Measurements from ENCODE around the gene TRIM56. TPM values are rescaled to one million over a fixed set of nuclear protein-coding genes. Genes with fewer than 3 reads are reported as not detected.
A peak's percentile ranks its signal among the peaks of the same experiment; 100 is the strongest.
"Not testable (repeated sequence)": the region's sequence is repeated elsewhere in the genome, so short reads cannot be mapped to it uniquely, and the experiment has no call there.

TRIM56 gene, protein sequence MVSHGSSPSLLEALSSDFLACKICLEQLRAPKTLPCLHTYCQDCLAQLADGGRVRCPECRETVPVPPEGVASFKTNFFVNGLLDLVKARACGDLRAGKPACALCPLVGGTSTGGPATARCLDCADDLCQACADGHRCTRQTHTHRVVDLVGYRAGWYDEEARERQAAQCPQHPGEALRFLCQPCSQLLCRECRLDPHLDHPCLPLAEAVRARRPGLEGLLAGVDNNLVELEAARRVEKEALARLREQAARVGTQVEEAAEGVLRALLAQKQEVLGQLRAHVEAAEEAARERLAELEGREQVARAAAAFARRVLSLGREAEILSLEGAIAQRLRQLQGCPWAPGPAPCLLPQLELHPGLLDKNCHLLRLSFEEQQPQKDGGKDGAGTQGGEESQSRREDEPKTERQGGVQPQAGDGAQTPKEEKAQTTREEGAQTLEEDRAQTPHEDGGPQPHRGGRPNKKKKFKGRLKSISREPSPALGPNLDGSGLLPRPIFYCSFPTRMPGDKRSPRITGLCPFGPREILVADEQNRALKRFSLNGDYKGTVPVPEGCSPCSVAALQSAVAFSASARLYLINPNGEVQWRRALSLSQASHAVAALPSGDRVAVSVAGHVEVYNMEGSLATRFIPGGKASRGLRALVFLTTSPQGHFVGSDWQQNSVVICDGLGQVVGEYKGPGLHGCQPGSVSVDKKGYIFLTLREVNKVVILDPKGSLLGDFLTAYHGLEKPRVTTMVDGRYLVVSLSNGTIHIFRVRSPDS
- total RNA-seq (10 to 100 TPM; 47.2 to 80.9 (median 77.4) TPM), total RNA-seq (57.9 to 289 (median 126) reads per million in 29 experiments)
- total RNA-seq (2013), result 33.1 TPM

DNA sequence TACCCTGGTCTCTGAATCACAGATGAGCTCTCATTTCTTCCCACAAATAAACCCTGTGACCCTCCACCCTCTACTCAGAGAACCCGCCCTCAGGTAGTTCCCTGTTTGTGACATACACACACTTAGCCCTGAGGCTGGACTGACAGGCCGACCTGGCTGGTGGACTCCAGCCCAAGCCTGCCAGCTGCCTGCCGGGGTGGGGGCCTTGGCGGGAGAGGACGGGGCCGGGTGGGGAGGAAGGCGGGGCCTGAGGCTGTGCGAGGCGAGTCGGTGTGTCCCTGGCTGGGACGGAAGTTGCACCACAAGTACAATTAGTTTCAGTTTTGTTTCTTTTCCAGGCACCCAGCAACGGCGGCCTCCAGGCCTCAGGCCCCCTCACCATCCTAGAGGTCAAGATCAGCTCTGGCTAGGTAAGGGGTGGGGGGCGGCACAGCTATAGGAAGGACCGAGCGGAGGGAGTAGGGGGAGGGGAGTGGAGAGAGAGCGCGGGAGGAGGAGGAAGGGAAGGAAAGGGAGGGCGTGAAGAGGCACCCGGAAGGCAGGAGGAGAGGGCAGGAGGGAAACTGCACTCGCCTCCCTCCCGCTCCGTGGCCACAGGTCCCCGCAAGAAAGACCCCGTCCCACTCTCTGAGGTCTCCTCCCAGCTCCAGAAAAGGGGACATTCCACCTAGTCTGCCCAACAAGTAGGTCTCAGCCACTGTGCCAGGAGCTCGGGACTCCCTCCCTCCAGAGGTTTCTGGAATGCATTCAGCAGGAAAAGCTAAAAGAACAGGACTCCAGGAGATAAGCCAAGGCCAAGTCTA, at the start of gene TRIM56:
TSS of gene TRIM56 (plus strand) at position 320 of the 803 bp plus-strand sequence. CDS start 1,832 bp downstream, outside the sequence.
- peaks cover 5% of the 10 kb centered on the region for H3K36me3 Mint-ChIP-seq
- no peaks in the 10 kb centered on the region for H3K27me3 Mint-ChIP-seq
- ChIA-PET CTCF (interaction anchor here (0.5 to 0.9 kb wide), 4 partner anchors 8 to 1204 kb away, joined by 3 to 4 read pairs (median 3); no protein-coding TSS in a partner anchor), POLR2A (interaction anchor here in 1 of 2 donors (0.5 kb wide), 1 partner anchor 249 kb away, joined by 3 read pairs; no protein-coding TSS in a partner anchor)
- H3K4me1 Mint-ChIP-seq, result peaks cover 8 to 44% (median 35%) of the 10 kb centered on the region in 3 donors
- Histone ChIP-seq H3K4me1 (ENCODE audit: control insufficient read depth in 1 of 2, extremely low read depth in 1 of 2, insufficient read depth in 2 of 2, low read length in 2 of 2) (peaks cover 11 to 54% of the 10 kb centered on the region in 2 experiments), H3K4me3 (ENCODE audit: control insufficient read depth in 1 of 2, extremely low read depth in 1 of 2, low read length in 1 of 2) (peak within 1 kb of the TSS; percentile 93 to 98), H3K27ac (ENCODE audit: low read length) (peak within 1 kb of the TSS; percentile 87), H3K36me3 (ENCODE audit: control insufficient read depth in 2 of 2, extremely low read depth in 1 of 2, insufficient read depth in 1 of 2, low read length in 1 of 2) (peaks cover 19 to 30% of the 10 kb centered on the region in 2 donors), H3K27me3 (replicated peaks in 1 of 2; ENCODE audit: control insufficient read depth in 2 of 2, extremely low read depth in 1 of 2, insufficient read depth in 2 of 2, low read length in 1 of 2) (no peaks in the 10 kb centered on the region), H3K9me3 (no peaks in the 10 kb centered on the region)
- peak within 1 kb of the TSS; percentile 99 for H3K27ac Mint-ChIP-seq
- peak; percentile 94 to 96 (median 96) for ATAC-seq (replicated peaks in 1 of 4)
- H3K9me3 Mint-ChIP-seq, result no peaks in the 10 kb centered on the region
- H3K4me3 Mint-ChIP-seq, result peak within 1 kb of the TSS; percentile 95 to 98 (median 97)
- WGBS (ENCODE audit: insufficient coverage), result 2% methylated on average over 4 of the region's 26 CpGs
- DNase-seq, result peak; percentile 52 to 84 (median 71)

DNA sequence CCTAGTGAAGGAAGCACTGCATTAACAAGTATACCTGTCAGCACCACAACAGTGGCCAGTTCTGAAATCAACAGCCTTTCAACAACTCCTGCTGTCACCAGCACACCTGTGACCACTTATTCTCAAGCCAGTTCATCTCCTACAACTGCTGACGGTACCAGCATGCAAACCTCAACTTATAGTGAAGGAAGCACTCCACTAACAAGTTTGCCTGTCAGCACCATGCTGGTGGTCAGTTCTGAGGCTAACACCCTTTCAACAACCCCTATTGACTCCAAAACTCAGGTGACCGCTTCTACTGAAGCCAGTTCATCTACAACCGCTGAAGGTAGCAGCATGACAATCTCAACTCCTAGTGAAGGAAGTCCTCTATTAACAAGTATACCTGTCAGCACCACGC, 49.3 kb upstream of the TRIM56 start:
- Mint-ChIP-seq H3K4me3 (no peak overlapping the region), H3K9me3 (peaks cover 0 to 4% (median 0%) of the 10 kb centered on the region in 3 donors), H3K36me3 (no peaks in the 10 kb centered on the region), H3K27ac (no peak overlapping the region), H3K27me3 (peaks cover 3 to 4% of the 10 kb centered on the region in 2 donors), H3K4me1 (no peaks in the 10 kb centered on the region)
- ChIA-PET POLR2A (no interaction called here), CTCF (no interaction called here)
- Histone ChIP-seq H3K4me1 (ENCODE audit: control insufficient read depth in 1 of 2, extremely low read depth in 1 of 2, insufficient read depth in 2 of 2, low read length in 2 of 2) (no peaks in the 10 kb centered on the region), H3K27ac (ENCODE audit: low read length) (no peak overlapping the region), H3K9me3 (no peaks in the 10 kb centered on the region), H3K4me3 (ENCODE audit: control insufficient read depth in 1 of 2, extremely low read depth in 1 of 2, low read length in 1 of 2) (no peak overlapping the region), H3K36me3 (ENCODE audit: control insufficient read depth in 2 of 2, extremely low read depth in 1 of 2, insufficient read depth in 1 of 2, low read length in 1 of 2) (no peaks in the 10 kb centered on the region), H3K27me3 (replicated peaks in 1 of 2; ENCODE audit: control insufficient read depth in 2 of 2, extremely low read depth in 1 of 2, insufficient read depth in 2 of 2, low read length in 1 of 2) (peaks cover 0 to 24% of the 10 kb centered on the region in 2 experiments)
- WGBS (ENCODE audit: insufficient coverage), result 78% methylated on average over 3 of the region's 4 CpGs
- DNase-seq (no peak), ATAC-seq (replicated peaks in 1 of 4) (no peak)

- H3K27ac Mint-ChIP-seq; POLR2A ChIA-PET; H3K9me3 Mint-ChIP-seq; CTCF ChIA-PET; DNase-seq; H3K27ac ChIP-seq (ENCODE audit: low read length); H3K4me1 Mint-ChIP-seq; H3K9me3 ChIP-seq; H3K4me3 ChIP-seq (ENCODE audit: control insufficient read depth in 1 of 2, extremely low read depth in 1 of 2, low read length in 1 of 2); H3K27me3 Mint-ChIP-seq; H3K4me1 ChIP-seq (ENCODE audit: control insufficient read depth in 1 of 2, extremely low read depth in 1 of 2, insufficient read depth in 2 of 2, low read length in 2 of 2); ATAC-seq (replicated peaks in 1 of 4); H3K36me3 ChIP-seq (ENCODE audit: control insufficient read depth in 2 of 2, extremely low read depth in 1 of 2, insufficient read depth in 1 of 2, low read length in 1 of 2); H3K36me3 Mint-ChIP-seq; H3K4me3 Mint-ChIP-seq: not testable (repeated sequence)
- H3K27me3 ChIP-seq (replicated peaks in 1 of 2; ENCODE audit: control insufficient read depth in 2 of 2, extremely low read depth in 1 of 2, insufficient read depth in 2 of 2, low read length in 1 of 2), result peaks cover 0 to 26% of the 10 kb centered on the region in 2 experiments
- 77% methylated on average over 6 of the region's 6 CpGs for whole genome bisulfite sequencing (ENCODE audit: insufficient coverage)
These were observed 44.0 kb upstream of the TRIM56 start for GRCh38 chr7:101041283-101041682.

DNA sequence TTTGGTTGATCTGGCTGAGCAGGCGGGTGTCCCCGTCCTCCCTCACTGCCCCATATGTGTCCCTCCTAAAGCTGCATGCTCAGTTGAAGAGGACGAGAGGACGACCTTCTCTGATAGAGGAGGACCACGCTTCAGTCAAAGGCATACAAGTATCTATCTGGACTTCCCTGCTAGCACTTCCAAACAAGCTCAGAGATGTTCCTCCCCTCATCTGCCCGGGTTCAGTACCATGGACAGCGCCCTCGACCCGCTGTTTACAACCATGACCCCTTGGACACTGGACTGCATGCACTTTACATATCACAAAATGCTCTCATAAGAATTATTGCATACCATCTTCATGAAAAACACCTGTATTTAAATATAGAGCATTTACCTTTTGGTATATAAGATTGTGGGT, 26.9 kb upstream of the TRIM56 start:
- Mint-ChIP-seq H3K4me3 (no peak overlapping the region), H3K9me3 (no peaks in the 10 kb centered on the region), H3K36me3 (no peaks in the 10 kb centered on the region), H3K4me1 (peaks cover 0 to 4% (median 2%) of the 10 kb centered on the region in 3 donors), H3K27ac (no peak overlapping the region), H3K27me3 (peaks cover 42 to 55% of the 10 kb centered on the region in 2 donors)
- POLR2A ChIA-PET, result no interaction called here
- Histone ChIP-seq H3K27ac (ENCODE audit: low read length) (no peak overlapping the region), H3K36me3 (ENCODE audit: control insufficient read depth in 2 of 2, extremely low read depth in 1 of 2, insufficient read depth in 1 of 2, low read length in 1 of 2) (no peaks in the 10 kb centered on the region), H3K9me3 (no peaks in the 10 kb centered on the region), H3K4me3 (ENCODE audit: control insufficient read depth in 1 of 2, extremely low read depth in 1 of 2, low read length in 1 of 2) (no peak overlapping the region), H3K27me3 (replicated peaks in 1 of 2; ENCODE audit: control insufficient read depth in 2 of 2, extremely low read depth in 1 of 2, insufficient read depth in 2 of 2, low read length in 1 of 2) (peaks cover 4 to 51% of the 10 kb centered on the region in 2 experiments), H3K4me1 (ENCODE audit: control insufficient read depth in 1 of 2, extremely low read depth in 1 of 2, insufficient read depth in 2 of 2, low read length in 2 of 2) (no peaks in the 10 kb centered on the region)
- DNase-seq (peak in 25 of 35 experiments; percentile 2 to 65 (median 29)), ATAC-seq (replicated peaks in 1 of 4) (no peak)
- CTCF ChIA-PET, result interaction anchor here (0.6 to 1.4 kb wide), 4 partner anchors 19 to 168 kb away, joined by 3 to 6 read pairs (median 5); partner anchors contain the start of gene UFSP1 (in 1 of the 2)
- WGBS (ENCODE audit: insufficient coverage), result 6% methylated on average over 5 of the region's 9 CpGs

GRCh38 chr7:101059620-101059942, 25.7 kb upstream of the TRIM56 start:
- H3K4me1 ChIP-seq (ENCODE audit: control insufficient read depth in 1 of 2, extremely low read depth in 1 of 2, insufficient read depth in 2 of 2, low read length in 2 of 2), result no peaks in the 10 kb centered on the region
- ChIA-PET CTCF (interaction anchor here in 1 of 2 donors (0.6 to 0.7 kb wide), 3 partner anchors 94 to 255 kb away, joined by 3 to 8 read pairs (median 3); no protein-coding TSS in a partner anchor), POLR2A (no interaction called here)
- Mint-ChIP-seq H3K9me3 (no peaks in the 10 kb centered on the region), H3K36me3 (no peaks in the 10 kb centered on the region), H3K4me3 (no peak overlapping the region), H3K27ac (no peak overlapping the region), H3K27me3 (peaks cover 47 to 59% of the 10 kb centered on the region in 2 donors), H3K4me1 (peaks cover 0 to 4% (median 2%) of the 10 kb centered on the region in 3 donors)
- H3K9me3 ChIP-seq, result no peaks in the 10 kb centered on the region
- no peak overlapping the region for H3K27ac ChIP-seq (ENCODE audit: low read length)
- peaks cover 4 to 58% of the 10 kb centered on the region in 2 experiments for H3K27me3 ChIP-seq (replicated peaks in 1 of 2; ENCODE audit: control insufficient read depth in 2 of 2, extremely low read depth in 1 of 2, insufficient read depth in 2 of 2, low read length in 1 of 2)
- WGBS (ENCODE audit: insufficient coverage), result 28% methylated on average over 7 of the region's 9 CpGs
- ATAC-seq (replicated peaks in 1 of 4) (no peak), DNase-seq (no peak)
- H3K36me3 ChIP-seq (ENCODE audit: control insufficient read depth in 2 of 2, extremely low read depth in 1 of 2, insufficient read depth in 1 of 2, low read length in 1 of 2), result no peaks in the 10 kb centered on the region
- no peak overlapping the region for H3K4me3 ChIP-seq (ENCODE audit: control insufficient read depth in 1 of 2, extremely low read depth in 1 of 2, low read length in 1 of 2)
